SU-DHL-6 (cell line): Measurements from ENCODE around the gene ITIH4.

Source experiments
- EZH2phosphoT487 ChIP-seq: fragments of 200-600 bp; sonication (generic), shearing (Covaris generic); conservative IDR thresholded peaks from 2 replicates; pipeline ENCODE4 v1.6.1; 2018; ENCODE audit warnings: mild to moderate bottlenecking, antibody characterized with exemption, low read length, moderate library complexity, mixed read lengths
- TF ChIP-seq, protein P1 (sequence below): fragments of 200-600 bp; sonication (generic); IDR thresholded peaks from one replicate; pipeline ENCODE4 v1.5.1; 2017; ENCODE audit warnings: antibody characterized with exemption, mild to moderate bottlenecking, low read length, moderate library complexity; ENCODE audit not compliant: insufficient read depth, poor library complexity, severe bottlenecking

DNA sequence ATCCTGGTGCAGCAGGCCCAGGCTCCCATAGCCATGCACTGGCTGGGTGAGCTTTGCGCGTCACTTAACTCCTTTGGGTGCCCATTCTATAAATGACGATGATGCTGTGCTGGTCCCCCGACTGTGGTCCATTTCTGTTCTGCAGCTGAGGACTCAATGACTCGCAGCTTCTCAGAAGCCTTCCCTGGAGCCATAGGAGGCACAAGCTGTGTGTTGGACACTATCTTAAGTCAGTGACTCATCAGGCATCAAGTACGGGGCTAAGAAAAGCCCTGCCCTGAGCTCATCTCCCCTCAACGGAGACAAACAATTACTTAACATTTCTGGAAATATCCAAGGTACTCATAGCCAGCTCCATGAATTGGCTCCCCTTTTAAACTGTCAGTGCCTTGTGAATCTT, 18.1 kb upstream of the ITIH4 start:
- TF ChIP-seq, protein P1, sequence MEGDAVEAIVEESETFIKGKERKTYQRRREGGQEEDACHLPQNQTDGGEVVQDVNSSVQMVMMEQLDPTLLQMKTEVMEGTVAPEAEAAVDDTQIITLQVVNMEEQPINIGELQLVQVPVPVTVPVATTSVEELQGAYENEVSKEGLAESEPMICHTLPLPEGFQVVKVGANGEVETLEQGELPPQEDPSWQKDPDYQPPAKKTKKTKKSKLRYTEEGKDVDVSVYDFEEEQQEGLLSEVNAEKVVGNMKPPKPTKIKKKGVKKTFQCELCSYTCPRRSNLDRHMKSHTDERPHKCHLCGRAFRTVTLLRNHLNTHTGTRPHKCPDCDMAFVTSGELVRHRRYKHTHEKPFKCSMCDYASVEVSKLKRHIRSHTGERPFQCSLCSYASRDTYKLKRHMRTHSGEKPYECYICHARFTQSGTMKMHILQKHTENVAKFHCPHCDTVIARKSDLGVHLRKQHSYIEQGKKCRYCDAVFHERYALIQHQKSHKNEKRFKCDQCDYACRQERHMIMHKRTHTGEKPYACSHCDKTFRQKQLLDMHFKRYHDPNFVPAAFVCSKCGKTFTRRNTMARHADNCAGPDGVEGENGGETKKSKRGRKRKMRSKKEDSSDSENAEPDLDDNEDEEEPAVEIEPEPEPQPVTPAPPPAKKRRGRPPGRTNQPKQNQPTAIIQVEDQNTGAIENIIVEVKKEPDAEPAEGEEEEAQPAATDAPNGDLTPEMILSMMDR, result no peak
- TF ChIP-seq EZH2phosphoT487, result no peak
